RWPE2 (cell line): ENCODE measurements around the gene TBC1D3K.
"Not testable (repeated sequence)": the region's sequence is repeated elsewhere in the genome, so short reads cannot be mapped to it uniquely, and the experiment has no call there.

ENCODE experiments used
- ATAC-seq: fragments of 200-7000 bp; cut with Tn5 transposase; 3 replicates; pipeline ENCODE4 v1.9.1; 2021; ENCODE audit warnings: low read depth
- DNase-seq: peaks from one replicate; pipeline ENCODE4 v3.0.0-alpha.2; 2020; ENCODE audit warnings: low spot score
- H3K27ac ChIP-seq: fragments of 450-650 bp; 2 replicates; pipeline ENCODE4 v1.5.1; 2017; ENCODE audit warnings: mild to moderate bottlenecking; ENCODE audit not compliant: poor library complexity, severe bottlenecking
- H3K27me3 ChIP-seq: fragments of 250-450 bp; sonication (Bioruptor Pico); 2 replicates; pipeline ENCODE4 v1.5.1; 2021; ENCODE audit warnings: mild to moderate bottlenecking, moderate library complexity; ENCODE audit not compliant: insufficient read depth, poor library complexity, severe bottlenecking
- H3K36me3 ChIP-seq: fragments of 250-450 bp; sonication (Bioruptor Pico); 2 replicates; pipeline ENCODE4 v1.5.1; 2020; ENCODE audit warnings: low read depth, mild to moderate bottlenecking, moderate library complexity
- H3K4me1 ChIP-seq: fragments of 250-450 bp; sonication (Bioruptor Pico); 2 replicates; pipeline ENCODE4 v1.5.1; 2021; ENCODE audit warnings: mild to moderate bottlenecking, moderate library complexity; ENCODE audit not compliant: insufficient read depth, poor library complexity, severe bottlenecking
- H3K4me3 ChIP-seq: fragments of 250-450 bp; sonication (Bioruptor Pico); 2 replicates; pipeline ENCODE4 v1.5.1; 2021; ENCODE audit warnings: mild to moderate bottlenecking, moderate library complexity; ENCODE audit not compliant: severe bottlenecking
- H3K9me3 ChIP-seq: fragments of 250-450 bp; sonication (Bioruptor Pico); 2 replicates; pipeline ENCODE4 v1.5.1; 2021; ENCODE audit warnings: mild to moderate bottlenecking, moderate library complexity; ENCODE audit not compliant: severe bottlenecking
- TF ChIP-seq, protein P1 (sequence below): fragments of 450-650 bp; IDR thresholded peaks from one replicate; pipeline ENCODE4 v1.5.1; 2017; ENCODE audit warnings: mild to moderate bottlenecking, moderate library complexity; ENCODE audit not compliant: poor library complexity, severe bottlenecking

TBC1D3K gene

DNA sequence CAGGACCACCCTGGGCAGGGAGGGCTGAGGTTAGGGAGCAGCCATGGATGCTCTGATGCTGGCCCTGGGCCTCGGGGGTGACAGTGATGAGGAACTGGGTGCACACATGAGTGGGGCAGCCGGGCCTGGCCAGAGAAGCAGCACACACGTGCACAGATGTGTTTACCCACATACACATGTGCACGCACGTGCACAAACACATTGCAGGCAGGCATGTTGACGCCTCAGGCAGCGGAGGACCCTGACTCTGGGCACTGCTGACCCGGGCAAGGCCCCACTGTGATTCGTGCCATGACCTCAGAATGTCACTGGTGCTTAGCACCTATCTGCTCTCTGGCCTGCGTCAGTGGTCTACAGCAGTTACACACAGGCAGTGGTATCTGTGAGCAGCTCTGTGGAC is at the start of gene TBC1D3K:
TBC1D3K (plus strand) TSS at position 301 of the 400 bp plus-strand sequence. CDS start 1,585 bp downstream, outside the sequence.
- not testable (repeated sequence) for ATAC-seq, H3K4me1 ChIP-seq

DNA sequence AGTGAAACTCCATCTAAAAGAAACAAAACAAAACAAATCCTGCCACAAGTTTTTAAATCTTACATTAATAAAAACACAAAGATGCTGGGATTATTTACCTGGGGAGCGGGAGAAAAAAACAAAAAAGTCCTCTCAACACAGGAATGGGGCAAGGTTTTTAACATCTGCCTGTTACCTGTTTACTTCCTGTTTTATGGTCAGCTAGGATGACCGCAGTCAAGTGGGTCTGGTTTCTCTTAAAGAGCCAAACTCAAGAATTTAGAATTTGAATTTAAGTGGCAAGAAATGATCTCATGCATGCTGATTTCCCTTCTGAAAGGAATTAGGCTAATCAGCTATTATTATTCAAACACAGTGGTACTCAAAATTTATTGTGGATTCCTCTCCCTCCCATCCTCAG is 39.7 kb upstream of the TBC1D3K start:
- ATAC-seq = no peak
- no peak overlapping the region for H3K4me3 ChIP-seq
- no peak for DNase-seq
- no peaks in the 10 kb centered on the region for H3K27me3 ChIP-seq
- no peaks in the 10 kb centered on the region for H3K9me3 ChIP-seq
- no peaks in the 10 kb centered on the region for H3K4me1 ChIP-seq
- no peak overlapping the region for H3K27ac ChIP-seq
- TF ChIP-seq, protein P1, sequence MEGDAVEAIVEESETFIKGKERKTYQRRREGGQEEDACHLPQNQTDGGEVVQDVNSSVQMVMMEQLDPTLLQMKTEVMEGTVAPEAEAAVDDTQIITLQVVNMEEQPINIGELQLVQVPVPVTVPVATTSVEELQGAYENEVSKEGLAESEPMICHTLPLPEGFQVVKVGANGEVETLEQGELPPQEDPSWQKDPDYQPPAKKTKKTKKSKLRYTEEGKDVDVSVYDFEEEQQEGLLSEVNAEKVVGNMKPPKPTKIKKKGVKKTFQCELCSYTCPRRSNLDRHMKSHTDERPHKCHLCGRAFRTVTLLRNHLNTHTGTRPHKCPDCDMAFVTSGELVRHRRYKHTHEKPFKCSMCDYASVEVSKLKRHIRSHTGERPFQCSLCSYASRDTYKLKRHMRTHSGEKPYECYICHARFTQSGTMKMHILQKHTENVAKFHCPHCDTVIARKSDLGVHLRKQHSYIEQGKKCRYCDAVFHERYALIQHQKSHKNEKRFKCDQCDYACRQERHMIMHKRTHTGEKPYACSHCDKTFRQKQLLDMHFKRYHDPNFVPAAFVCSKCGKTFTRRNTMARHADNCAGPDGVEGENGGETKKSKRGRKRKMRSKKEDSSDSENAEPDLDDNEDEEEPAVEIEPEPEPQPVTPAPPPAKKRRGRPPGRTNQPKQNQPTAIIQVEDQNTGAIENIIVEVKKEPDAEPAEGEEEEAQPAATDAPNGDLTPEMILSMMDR = no peak
- no peaks in the 10 kb centered on the region for H3K36me3 ChIP-seq

More for the DNA sequence above, at the start of gene TBC1D3K:
- not testable (repeated sequence) for H3K4me3 ChIP-seq, DNase-seq, H3K27me3 ChIP-seq, H3K36me3 ChIP-seq, H3K27ac ChIP-seq, H3K9me3 ChIP-seq

DNA sequence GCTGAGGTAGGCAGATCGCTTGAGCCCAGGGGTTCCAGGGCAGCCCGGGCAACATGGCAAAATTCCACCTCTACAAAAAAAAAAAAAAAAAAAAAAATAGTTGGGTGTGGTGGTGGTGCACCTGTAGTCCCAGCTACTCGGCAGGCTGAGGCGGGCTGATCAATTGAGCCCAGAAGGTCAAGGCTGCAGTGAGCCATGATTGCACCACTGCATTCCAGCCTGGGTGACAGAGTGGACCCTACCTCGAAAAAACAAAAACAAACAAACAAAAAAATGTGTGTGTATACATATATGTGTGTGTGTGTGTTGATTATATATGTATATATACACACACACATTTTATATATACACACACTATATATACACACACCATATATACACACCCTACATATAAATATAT is 39.1 kb upstream of the TBC1D3K start:
- H3K27ac ChIP-seq = no peak overlapping the region
- TF ChIP-seq, protein P1 = no peak
- no peaks in the 10 kb centered on the region for H3K4me1 ChIP-seq
- H3K36me3 ChIP-seq = no peaks in the 10 kb centered on the region
- no peak for ATAC-seq
- H3K4me3 ChIP-seq = no peak overlapping the region
- no peaks in the 10 kb centered on the region for H3K9me3 ChIP-seq
- H3K27me3 ChIP-seq = no peaks in the 10 kb centered on the region
- DNase-seq = no peak

DNA sequence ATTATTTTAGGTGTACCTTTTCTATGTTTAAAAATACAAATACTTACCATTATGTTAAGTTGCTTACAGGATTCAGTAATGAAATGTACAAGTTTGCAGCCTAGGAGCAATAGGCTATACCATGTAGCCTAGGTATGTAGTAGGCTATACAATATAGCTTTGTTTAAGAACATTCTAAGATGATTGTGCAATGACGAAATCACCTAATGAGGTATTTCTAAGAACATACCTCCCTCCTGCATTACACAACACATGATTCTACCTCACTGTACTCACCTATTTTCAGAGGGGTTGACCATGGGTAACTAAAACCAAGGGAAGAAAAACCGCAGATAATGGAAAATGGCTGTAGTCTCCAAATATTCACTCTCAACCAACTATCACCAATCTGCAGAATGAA is 35.3 kb upstream of the TBC1D3K start:
- ATAC-seq (peak; percentile 56; the same call in 1 of the 3 replicates), DNase-seq (no peak)
- H3K36me3 ChIP-seq = no peaks in the 10 kb centered on the region
- H3K4me1 ChIP-seq = no peaks in the 10 kb centered on the region
- TF ChIP-seq, protein P1 = no peak
- H3K27me3 ChIP-seq = no peaks in the 10 kb centered on the region
- no peak overlapping the region for H3K4me3 ChIP-seq
- H3K9me3 ChIP-seq = no peaks in the 10 kb centered on the region
- no peak overlapping the region for H3K27ac ChIP-seq

DNA sequence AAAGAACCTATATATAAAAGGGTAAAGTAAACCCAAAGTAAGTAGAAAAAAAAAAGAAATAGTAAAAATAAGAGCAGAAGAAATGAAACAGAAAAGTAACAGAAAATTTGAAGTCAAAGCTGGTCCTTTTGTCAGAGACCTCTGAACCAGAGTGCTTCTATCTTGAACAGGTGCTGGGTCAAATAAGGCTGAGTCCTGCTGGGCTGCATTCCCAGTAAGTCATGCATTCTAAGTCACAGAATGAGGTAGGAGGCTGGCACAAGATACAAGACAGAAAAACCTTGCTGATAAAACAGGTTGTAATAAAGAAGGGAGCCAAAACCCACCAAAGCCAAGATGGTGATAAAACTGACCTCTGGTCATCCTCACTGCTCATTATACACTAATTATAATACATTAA is 27.3 kb upstream of the TBC1D3K start:
- not testable (repeated sequence) for DNase-seq, H3K27me3 ChIP-seq, ATAC-seq, H3K9me3 ChIP-seq, H3K27ac ChIP-seq, H3K4me1 ChIP-seq, H3K4me3 ChIP-seq, H3K36me3 ChIP-seq
